A549 (cell line): ENCODE results near the gene ZFHX3. TPM values are rescaled to one million over a fixed set of nuclear protein-coding genes. Genes with fewer than 3 reads are reported as not detected.

ENCODE experiments used
- ATAC-seq, 2 experiments: fragments of 200-7000 bp in 1 of 2; fragments of >200 bp in 1 of 2; cut with Nextera tagmentation in 1 of 2; cut with Tn5 transposase in 1 of 2; 3 replicates each; pipeline versions ENCODE4 v1.8.0 to v1.9.1; 2018 to 2020; ENCODE audit warnings: mild to moderate bottlenecking in 1 of 2, moderate library complexity in 1 of 2
- CTCF ChIA-PET: fragments of 300-600 bp; sonication (Branson Sonifier 250); formaldehyde crosslinking; extraction: SDS; loops from one replicate; lab custom pipeline; 2021; ENCODE audit warnings: antibody characterized with exemption, inconsistent platforms; lab: Yijun Ruan, JAX
- POLR2A ChIA-PET: fragments of 350-600 bp; formaldehyde crosslinking; extraction: SDS; loops from one replicate; lab custom pipeline; 2021; ENCODE audit warnings: antibody characterized with exemption, inconsistent platforms; lab: Yijun Ruan, JAX
- DNase-seq, 2 experiments: peaks; one replicate each; pipeline versions ENCODE4 v3.0.0 to v3.0.0-alpha.2; 2011 to 2016; ENCODE audit warnings: low read depth in 1 of 2, low spot score in 1 of 2
- FAIRE-seq: peaks from 2 replicates; lab custom pipeline; 2011; peaks lifted over from hg19 to GRCh38; lab: Jason Lieb, UNC
- H3K27ac ChIP-seq, 2 experiments: fragments of >200 bp; sonication (Bioruptor Twin); formaldehyde crosslinking; 3 replicates each; pipeline ENCODE4 v1.5.1; 2016 to 2017
- H3K4me1 ChIP-seq: fragments of >200 bp; sonication (Bioruptor Twin); formaldehyde crosslinking; 3 replicates; pipeline ENCODE4 v1.6.1; 2016
- H3K4me2 ChIP-seq: fragments of >200 bp; sonication (Bioruptor Twin); formaldehyde crosslinking; 3 replicates; pipeline ENCODE4 v1.6.1; 2016
- H3K4me3 ChIP-seq: fragments of >200 bp; sonication (Bioruptor Twin); formaldehyde crosslinking; 3 replicates; pipeline ENCODE4 v1.5.1; 2016
- H3K9me3 ChIP-seq: fragments of >200 bp; sonication (Bioruptor Twin); formaldehyde crosslinking; 3 replicates; pipeline ENCODE4 v1.6.1; 2016
- BHLHE40 ChIP-seq: IDR thresholded peaks from 2 replicates; pipeline ENCODE4 v1.6.1; 2012; ENCODE audit warnings: low read depth, low read length, inconsistent platforms
- CHD4 ChIP-seq: fragments of 200-600 bp; sonication (generic); IDR thresholded peaks from 2 replicates; pipeline ENCODE4 v1.6.1; 2016; ENCODE audit warnings: antibody characterized with exemption, mild to moderate bottlenecking, borderline replicate concordance
- EHF ChIP-seq: fragments of 250-450 bp; sonication (Bioruptor Pico); IDR thresholded peaks from 2 replicates; pipeline ENCODE4 v1.5.0; 2020; ENCODE audit warnings: mild to moderate bottlenecking
- EHMT2 ChIP-seq: fragments of 200-600 bp; sonication (generic); IDR thresholded peaks from 2 replicates; pipeline ENCODE4 v1.6.1; 2016; ENCODE audit warnings: antibody characterized with exemption, low read depth, mild to moderate bottlenecking, moderate library complexity
- FOSB ChIP-seq: fragments of 250-450 bp; sonication (Bioruptor Pico); IDR thresholded peaks from 2 replicates; pipeline ENCODE4 v1.5.0; 2020; ENCODE audit warnings: mild to moderate bottlenecking, moderate library complexity
- FOSL2 ChIP-seq, 2 experiments: fragments of 450-650 bp in 1 of 2; fragments of >200 bp in 1 of 2; sonication (Bioruptor Twin) in 1 of 2; formaldehyde crosslinking; IDR thresholded peaks; 2 replicates each; pipeline versions ENCODE4 v1.5.0 to v1.6.1; 2016 to 2020; ENCODE audit warnings: mild to moderate bottlenecking in 1 of 2, moderate library complexity in 1 of 2
- HOXB13 ChIP-seq: fragments of 250-450 bp; sonication (Bioruptor Pico); IDR thresholded peaks from 2 replicates; pipeline ENCODE4 v1.5.0; 2020; ENCODE audit warnings: low read depth, mild to moderate bottlenecking, moderate library complexity
- HOXB5 ChIP-seq: fragments of 250-450 bp; sonication (Bioruptor Pico); IDR thresholded peaks from 2 replicates; pipeline ENCODE4 v1.5.0; 2020; ENCODE audit warnings: mild to moderate bottlenecking, moderate library complexity
- KDM1A ChIP-seq: fragments of 200-600 bp; sonication (generic); IDR thresholded peaks from 2 replicates; pipeline ENCODE4 v1.6.1; 2016; ENCODE audit warnings: low read depth, mild to moderate bottlenecking
- MAFK ChIP-seq: fragments of 450-650 bp; IDR thresholded peaks from 2 replicates; pipeline ENCODE4 v1.6.1; 2014; ENCODE audit not compliant: partially characterized antibody
- NR3C1 ChIP-seq: fragments of >200 bp; sonication (Bioruptor Twin); formaldehyde crosslinking; IDR thresholded peaks from 3 replicates; pipeline ENCODE4 v1.6.1; 2017
- PHF8 ChIP-seq: fragments of 200-600 bp; sonication (generic); IDR thresholded peaks from 2 replicates; pipeline ENCODE4 v1.6.1; 2016; ENCODE audit warnings: low read depth, mild to moderate bottlenecking, antibody characterized with exemption, moderate library complexity, borderline replicate concordance
- RAD21 ChIP-seq, 2 experiments: fragments of >200 bp in 1 of 2; sonication (Bioruptor Twin) in 1 of 2; formaldehyde crosslinking in 1 of 2; IDR thresholded peaks in 1 of 2; conservative IDR thresholded peaks in 1 of 2; 2 replicates in 1 of 2; 3 replicates in 1 of 2; pipeline ENCODE4 v1.6.1; 2012 to 2018; ENCODE audit warnings: inconsistent platforms in 1 of 2
- RARB ChIP-seq: fragments of 250-450 bp; sonication (Bioruptor Pico); IDR thresholded peaks from 2 replicates; pipeline ENCODE4 v1.8.0; 2021; ENCODE audit warnings: mild to moderate bottlenecking, moderate library complexity
- RCOR1 ChIP-seq: fragments of 150-350 bp; IDR thresholded peaks from 2 replicates; pipeline ENCODE4 v1.6.1; 2014; ENCODE audit warnings: antibody characterized with exemption, low read length, low read depth
- RNF2 ChIP-seq: fragments of 200-600 bp; sonication (generic); IDR thresholded peaks from 2 replicates; pipeline ENCODE4 v1.6.1; 2016; ENCODE audit warnings: low read depth, mild to moderate bottlenecking, antibody characterized with exemption, moderate library complexity, borderline replicate concordance
- SREBF2 ChIP-seq: fragments of 450-650 bp; IDR thresholded peaks from 2 replicates; pipeline ENCODE4 v1.6.1; 2014; ENCODE audit warnings: mild to moderate bottlenecking, moderate library complexity
- ZC3H11A ChIP-seq: fragments of 450-650 bp; IDR thresholded peaks from 2 replicates; pipeline ENCODE4 v1.6.1; 2014; ENCODE audit warnings: antibody characterized with exemption, mild to moderate bottlenecking
- ZFP36 ChIP-seq: fragments of 450-650 bp; IDR thresholded peaks from 2 replicates; pipeline ENCODE4 v1.6.1; 2014; ENCODE audit warnings: borderline replicate concordance; ENCODE audit not compliant: partially characterized antibody
- ZSCAN20 ChIP-seq: fragments of 250-450 bp; sonication (Bioruptor Pico); IDR thresholded peaks from 2 replicates; pipeline ENCODE4 v1.8.0; 2022; ENCODE audit warnings: mild to moderate bottlenecking, moderate library complexity
- WGBS: methylation state at CpG from one replicate; pipeline ENCODE4 v1.1.6; 2017; ENCODE audit errors: missing lambda C conversion rate; 5-methylcytosine and 5-hydroxymethylcytosine counted together
- polyA plus RNA-seq, 4 experiments: library from polyadenylated mRNA; depleted of rRNA in 3 of 4; stranded (reverse); fragments of >200 nt; fragmentation: RNase III in 1 of 4; extraction: RNeasy Plus Mini Kit Qiagen cat#74134 plus additional on column Dnase treatment in 1 of 4; gene quantifications; 2 replicates in 3 of 4; 3 replicates in 1 of 4; pipeline ENCODE4 v1.2.3, GENCODE V29; 2011 to 2017
- TF ChIP-seq, protein P1 (sequence below): IDR thresholded peaks from 2 replicates; pipeline ENCODE4 v1.6.1; 2012
- TF ChIP-seq, protein P2 (sequence below): fragments of 250-450 bp; sonication (Bioruptor Pico); IDR thresholded peaks from 2 replicates; pipeline ENCODE4 v1.5.0; 2021; ENCODE audit warnings: mild to moderate bottlenecking, moderate library complexity, borderline replicate concordance
- TF ChIP-seq, protein P3 (sequence below): fragments of 200-600 bp; sonication (generic); IDR thresholded peaks from 2 replicates; pipeline ENCODE4 v1.6.1; 2016; ENCODE audit warnings: antibody characterized with exemption, mild to moderate bottlenecking, moderate library complexity
- TF ChIP-seq, protein P4 (sequence below): IDR thresholded peaks from 2 replicates; pipeline ENCODE4 v1.6.1; 2012

Gene ZFHX3
- polyA plus RNA-seq, 2 of the 4 experiments (the other 2 are of a cell fraction) = 3.9 to 6.5 TPM

DNA sequence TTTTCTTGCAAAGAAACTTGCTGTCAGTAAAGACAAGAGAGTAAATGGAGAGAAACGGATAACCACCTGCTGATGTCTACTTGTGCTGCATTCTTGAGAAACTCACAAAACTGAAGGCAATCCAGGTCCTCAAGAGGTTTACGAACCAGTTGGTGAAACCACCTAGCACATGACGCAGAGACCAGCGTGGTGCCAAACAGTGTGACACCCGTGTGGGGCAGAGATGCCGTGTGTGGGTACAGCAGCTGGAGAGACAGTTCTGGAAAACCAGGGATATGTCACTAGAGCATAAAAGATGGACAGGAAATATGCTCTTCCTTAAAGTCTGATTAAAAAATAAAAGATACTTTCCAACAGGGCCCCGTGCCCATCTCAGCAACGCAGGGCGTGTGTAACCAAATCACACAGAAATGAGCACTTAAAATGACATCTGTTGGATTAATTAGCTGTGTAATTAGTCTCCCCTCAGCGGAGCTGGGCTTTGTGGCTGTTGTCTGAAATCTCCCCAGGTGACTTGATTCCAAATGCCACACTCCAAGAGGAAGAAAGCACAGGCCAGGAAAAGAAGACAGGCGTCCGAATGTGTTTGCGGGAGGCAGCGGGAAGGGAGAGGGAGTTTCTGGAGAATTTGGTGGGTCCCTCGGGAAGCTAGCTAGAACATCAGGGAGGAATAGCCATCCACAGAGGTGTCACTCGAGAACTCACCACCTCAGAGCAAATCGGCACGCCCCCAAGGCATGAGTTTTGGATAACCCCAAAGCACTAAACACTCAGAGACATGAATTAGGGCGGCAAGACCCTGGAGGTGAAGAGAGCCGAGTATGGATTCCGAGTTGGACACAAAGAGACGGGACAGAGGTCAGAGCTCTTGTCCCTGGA, 109.8 kb downstream of the ZFHX3 start:
- ChIA-PET CTCF (interaction anchor here (0.6 to 2.9 kb wide), 11 partner anchors 9 to 217 kb away, joined by 3 to 16 read pairs (median 5); no protein-coding TSS in a partner anchor), POLR2A (no interaction called here)
- 93% methylated on average over 22 of the region's 22 CpGs for WGBS
- Histone ChIP-seq H3K4me3 (no peak overlapping the region), H3K4me2 (peak overlapping the region; percentile 81), H3K27ac (peak overlapping the region; percentile 77 to 83), H3K4me1 (peaks cover 39% of the 10 kb centered on the region), H3K9me3 (no peaks in the 10 kb centered on the region)
- no peak for DNase-seq
- no peak for FAIRE-seq
- ATAC-seq = 0 out of 6 replicates have a peak, but pooled peaks of 1 of the 2 experiments have one; percentile 9
- TF ChIP-seq RARB = no peak
- TF ChIP-seq ZFP36 = no peak
- TF ChIP-seq FOSB (CRISPR knock-in tag) = no peak
- no peak for TF ChIP-seq RAD21 (conservative IDR thresholded peaks at IDR 0.05 in 1 of 2, IDR thresholded peaks at IDR 0.05 in 1 of 2)
- TF ChIP-seq, protein P1, sequence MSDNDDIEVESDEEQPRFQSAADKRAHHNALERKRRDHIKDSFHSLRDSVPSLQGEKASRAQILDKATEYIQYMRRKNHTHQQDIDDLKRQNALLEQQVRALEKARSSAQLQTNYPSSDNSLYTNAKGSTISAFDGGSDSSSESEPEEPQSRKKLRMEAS = no peak
- no peak for TF ChIP-seq RNF2
- no peak for TF ChIP-seq EHMT2
- TF ChIP-seq CHD4 = no peak

DNA sequence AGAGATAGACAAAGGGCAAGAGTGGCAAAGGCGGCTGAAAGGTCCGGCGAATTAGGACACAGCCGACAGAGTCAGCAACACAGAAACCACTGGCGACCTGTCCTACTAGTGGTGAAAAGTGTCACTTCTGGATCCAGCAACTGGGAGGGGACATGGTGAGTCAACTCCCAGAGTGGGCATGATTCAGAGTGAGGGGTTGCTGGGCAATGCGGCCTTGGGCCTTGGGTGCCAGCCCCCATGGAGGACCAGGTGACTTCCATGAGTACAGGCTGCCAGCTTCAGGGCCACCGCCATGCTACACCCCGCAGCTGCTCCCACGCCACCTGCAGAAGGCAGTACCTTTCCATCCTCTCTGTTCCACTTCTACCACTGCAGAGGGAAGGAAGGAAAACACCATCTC, 110.6 kb downstream of the ZFHX3 start:
- H3K9me3 ChIP-seq = no peaks in the 10 kb centered on the region

DNA sequence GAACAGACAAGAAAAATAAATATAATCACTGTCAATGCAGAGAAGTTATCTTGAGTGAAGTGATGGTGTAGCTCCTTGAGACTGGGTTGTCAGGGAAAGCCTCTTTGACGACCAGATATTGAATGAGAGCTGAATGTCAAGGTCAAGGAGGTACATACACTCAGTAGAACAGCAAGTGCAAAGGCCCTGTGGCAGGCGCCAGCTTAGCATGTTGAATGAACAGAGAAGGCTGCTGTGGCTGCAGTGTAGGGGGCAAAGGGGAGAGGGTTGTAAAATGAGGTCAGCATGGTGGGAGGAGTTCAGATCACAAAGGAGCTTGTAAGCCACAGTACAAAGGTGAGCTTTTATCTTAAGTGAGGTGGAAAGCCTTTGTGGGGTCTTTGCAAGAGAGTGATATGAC, 111.5 kb downstream of the ZFHX3 start:
- CTCF ChIA-PET = interaction anchor here (0.9 to 1.9 kb wide), 3 partner anchors 10 to 113 kb away, joined by 3 to 5 read pairs (median 3); no protein-coding TSS in a partner anchor
- H3K27ac ChIP-seq = no peak overlapping the region; a peak in 1 of 6 replicates

More for the DNA sequence above, 110.6 kb downstream of the ZFHX3 start:
- H3K27ac ChIP-seq = peak overlapping the region; percentile 77 to 83; a peak in 4 of 6 replicates
- no peak for FAIRE-seq
- ChIA-PET CTCF (interaction anchor here (1.2 to 2.9 kb wide), 4 partner anchors 8 to 17 kb away, joined by 3 to 16 read pairs (median 4); no protein-coding TSS in a partner anchor), POLR2A (no interaction called here)
- H3K4me2 ChIP-seq = no peak overlapping the region
- 94% methylated on average over 9 of the region's 9 CpGs for WGBS
- no peak overlapping the region for H3K4me3 ChIP-seq
- H3K4me1 ChIP-seq = peaks cover 41% of the 10 kb centered on the region
- peak in 1 of 2 experiments; percentile 19 for DNase-seq
- TF ChIP-seq SREBF2 (no peak), MAFK (no peak)
- TF ChIP-seq, protein P2, sequence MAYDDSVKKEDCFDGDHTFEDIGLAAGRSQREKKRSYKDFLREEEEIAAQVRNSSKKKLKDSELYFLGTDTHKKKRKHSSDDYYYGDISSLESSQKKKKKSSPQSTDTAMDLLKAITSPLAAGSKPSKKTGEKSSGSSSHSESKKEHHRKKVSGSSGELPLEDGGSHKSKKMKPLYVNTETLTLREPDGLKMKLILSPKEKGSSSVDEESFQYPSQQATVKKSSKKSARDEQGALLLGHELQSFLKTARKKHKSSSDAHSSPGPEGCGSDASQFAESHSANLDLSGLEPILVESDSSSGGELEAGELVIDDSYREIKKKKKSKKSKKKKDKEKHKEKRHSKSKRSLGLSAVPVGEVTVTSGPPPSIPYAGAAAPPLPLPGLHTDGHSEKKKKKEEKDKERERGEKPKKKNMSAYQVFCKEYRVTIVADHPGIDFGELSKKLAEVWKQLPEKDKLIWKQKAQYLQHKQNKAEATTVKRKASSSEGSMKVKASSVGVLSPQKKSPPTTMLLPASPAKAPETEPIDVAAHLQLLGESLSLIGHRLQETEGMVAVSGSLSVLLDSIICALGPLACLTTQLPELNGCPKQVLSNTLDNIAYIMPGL (CRISPR knock-in tag) = no peak
- ATAC-seq = peak; percentile 29 to 30; a peak in 3 of 6 replicates

More for the DNA sequence above, 111.5 kb downstream of the ZFHX3 start:
- TF ChIP-seq RCOR1 (no peak), FOSL2 (IDR thresholded peaks at IDR 0.05) (no peak), FOSL2 (CRISPR knock-in tag; IDR thresholded peaks at IDR 0.05) (no peak), ZSCAN20 (CRISPR knock-in tag) (no peak), EHF (CRISPR knock-in tag) (no peak), NR3C1 (no peak), HOXB5 (CRISPR knock-in tag) (no peak), HOXB13 (CRISPR knock-in tag) (no peak), PHF8 (no peak), KDM1A (no peak), BHLHE40 (no peak), ZC3H11A (no peak)
- TF ChIP-seq, protein P3, sequence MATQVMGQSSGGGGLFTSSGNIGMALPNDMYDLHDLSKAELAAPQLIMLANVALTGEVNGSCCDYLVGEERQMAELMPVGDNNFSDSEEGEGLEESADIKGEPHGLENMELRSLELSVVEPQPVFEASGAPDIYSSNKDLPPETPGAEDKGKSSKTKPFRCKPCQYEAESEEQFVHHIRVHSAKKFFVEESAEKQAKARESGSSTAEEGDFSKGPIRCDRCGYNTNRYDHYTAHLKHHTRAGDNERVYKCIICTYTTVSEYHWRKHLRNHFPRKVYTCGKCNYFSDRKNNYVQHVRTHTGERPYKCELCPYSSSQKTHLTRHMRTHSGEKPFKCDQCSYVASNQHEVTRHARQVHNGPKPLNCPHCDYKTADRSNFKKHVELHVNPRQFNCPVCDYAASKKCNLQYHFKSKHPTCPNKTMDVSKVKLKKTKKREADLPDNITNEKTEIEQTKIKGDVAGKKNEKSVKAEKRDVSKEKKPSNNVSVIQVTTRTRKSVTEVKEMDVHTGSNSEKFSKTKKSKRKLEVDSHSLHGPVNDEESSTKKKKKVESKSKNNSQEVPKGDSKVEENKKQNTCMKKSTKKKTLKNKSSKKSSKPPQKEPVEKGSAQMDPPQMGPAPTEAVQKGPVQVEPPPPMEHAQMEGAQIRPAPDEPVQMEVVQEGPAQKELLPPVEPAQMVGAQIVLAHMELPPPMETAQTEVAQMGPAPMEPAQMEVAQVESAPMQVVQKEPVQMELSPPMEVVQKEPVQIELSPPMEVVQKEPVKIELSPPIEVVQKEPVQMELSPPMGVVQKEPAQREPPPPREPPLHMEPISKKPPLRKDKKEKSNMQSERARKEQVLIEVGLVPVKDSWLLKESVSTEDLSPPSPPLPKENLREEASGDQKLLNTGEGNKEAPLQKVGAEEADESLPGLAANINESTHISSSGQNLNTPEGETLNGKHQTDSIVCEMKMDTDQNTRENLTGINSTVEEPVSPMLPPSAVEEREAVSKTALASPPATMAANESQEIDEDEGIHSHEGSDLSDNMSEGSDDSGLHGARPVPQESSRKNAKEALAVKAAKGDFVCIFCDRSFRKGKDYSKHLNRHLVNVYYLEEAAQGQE = no peak
- TF ChIP-seq, protein P4, sequence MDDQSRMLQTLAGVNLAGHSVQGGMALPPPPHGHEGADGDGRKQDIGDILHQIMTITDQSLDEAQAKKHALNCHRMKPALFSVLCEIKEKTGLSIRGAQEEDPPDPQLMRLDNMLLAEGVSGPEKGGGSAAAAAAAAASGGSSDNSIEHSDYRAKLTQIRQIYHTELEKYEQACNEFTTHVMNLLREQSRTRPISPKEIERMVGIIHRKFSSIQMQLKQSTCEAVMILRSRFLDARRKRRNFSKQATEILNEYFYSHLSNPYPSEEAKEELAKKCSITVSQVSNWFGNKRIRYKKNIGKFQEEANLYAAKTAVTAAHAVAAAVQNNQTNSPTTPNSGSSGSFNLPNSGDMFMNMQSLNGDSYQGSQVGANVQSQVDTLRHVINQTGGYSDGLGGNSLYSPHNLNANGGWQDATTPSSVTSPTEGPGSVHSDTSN = no peak
- WGBS = 82% methylated on average over 2 of the region's 2 CpGs
- ATAC-seq = no peak
- POLR2A ChIA-PET = no interaction called here
- FAIRE-seq = no peak
- Histone ChIP-seq H3K9me3 (no peaks in the 10 kb centered on the region), H3K4me2 (no peak overlapping the region), H3K4me3 (no peak overlapping the region), H3K4me1 (peaks cover 50% of the 10 kb centered on the region)
- DNase-seq = no peak
